Parathyroid adenoma (tissue), 2 donors: ENCODE data around the gene CPLX3.

ENCODE experiments used
- H2AFZ ChIP-seq: fragments of 300-600 bp; sonication (generic); one replicate; pipeline ENCODE4 v1.7.0; 2017; ENCODE audit warnings: antibody characterized with exemption, mild to moderate bottlenecking
- H3K27ac ChIP-seq: fragments of 300-600 bp; sonication (generic); one replicate; pipeline ENCODE4 v1.7.0; 2017
- H3K27me3 ChIP-seq: fragments of 300-600 bp; sonication (generic); one replicate; pipeline ENCODE4 v1.7.0; 2017; ENCODE audit warnings: low read length; ENCODE audit not compliant: control insufficient read depth, insufficient read depth
- H3K36me3 ChIP-seq: fragments of 300-600 bp; sonication (generic); one replicate; pipeline ENCODE4 v1.7.0; 2017; ENCODE audit warnings: low read length; ENCODE audit not compliant: control insufficient read depth, insufficient read depth
- H3K4me1 ChIP-seq: fragments of 300-600 bp; sonication (generic); one replicate; pipeline ENCODE4 v1.7.0; 2017; ENCODE audit warnings: control low read depth
- H3K4me2 ChIP-seq: fragments of 300-600 bp; sonication (generic); one replicate; pipeline ENCODE4 v1.7.0; 2017; ENCODE audit warnings: low read length
- H3K4me3 ChIP-seq: fragments of 300-600 bp; sonication (generic); one replicate; pipeline ENCODE4 v1.7.0; 2017; ENCODE audit warnings: low read depth, low read length
- H3K79me2 ChIP-seq: fragments of 300-600 bp; sonication (generic); one replicate; pipeline ENCODE4 v1.7.0; 2017; ENCODE audit warnings: control low read depth
- H3K9ac ChIP-seq: fragments of 300-600 bp; sonication (generic); one replicate; pipeline ENCODE4 v1.7.0; 2017; ENCODE audit warnings: mild to moderate bottlenecking
- H3K9me3 ChIP-seq: fragments of 300-600 bp; sonication (generic); one replicate; pipeline ENCODE4 v1.7.0; 2017; ENCODE audit warnings: low read length; ENCODE audit not compliant: control insufficient read depth
- CTCF ChIP-seq: fragments of 300-600 bp; sonication (generic); IDR thresholded peaks from one replicate; pipeline ENCODE4 v1.7.0; 2017; ENCODE audit warnings: antibody characterized with exemption, mild to moderate bottlenecking
- donor health status: primary hyperparathyroidism.

The CPLX3 gene

GRCh38 chr15:74792227-74793016 lies 34.0 kb upstream of the CPLX3 start:
- Histone ChIP-seq H3K27ac (no peak overlapping the region), H3K9ac (no peak overlapping the region), H3K4me2 (no peak overlapping the region), H3K4me3 (no peak overlapping the region), H3K4me1 (peaks cover 10% of the 10 kb centered on the region), H3K36me3 (no peaks in the 10 kb centered on the region), H2AFZ (no peak overlapping the region), H3K27me3 (no peaks in the 10 kb centered on the region), H3K79me2 (peaks cover 20% of the 10 kb centered on the region), H3K9me3 (no peaks in the 10 kb centered on the region)
- TF ChIP-seq CTCF: no peak

- Histone ChIP-seq H3K27me3 (no peaks in the 10 kb centered on the region), H3K4me2 (no peak overlapping the region), H3K79me2 (peaks cover 20% of the 10 kb centered on the region), H3K9ac (no peak overlapping the region), H3K27ac (no peak overlapping the region), H3K4me3 (no peak overlapping the region), H2AFZ (no peak overlapping the region), H3K4me1 (peaks cover 9% of the 10 kb centered on the region), H3K9me3 (no peaks in the 10 kb centered on the region), H3K36me3 (no peaks in the 10 kb centered on the region)
- no peak for TF ChIP-seq CTCF
Observed at GRCh38 chr15:74793135-74794028, 33.0 kb upstream of the CPLX3 start.

GRCh38 chr15:74794248-74794969 lies 32.0 kb upstream of the CPLX3 start:
- H3K27me3 ChIP-seq: no peaks in the 10 kb centered on the region
- no peak overlapping the region for H3K4me2 ChIP-seq
- peaks cover 5% of the 10 kb centered on the region for H3K4me1 ChIP-seq
- no peak overlapping the region for H3K27ac ChIP-seq
- no peak for TF ChIP-seq CTCF
- no peak overlapping the region for H2AFZ ChIP-seq
- no peaks in the 10 kb centered on the region for H3K9me3 ChIP-seq
- H3K36me3 ChIP-seq: no peaks in the 10 kb centered on the region
- H3K9ac ChIP-seq: no peak overlapping the region
- H3K4me3 ChIP-seq: no peak overlapping the region
- H3K79me2 ChIP-seq: peaks cover 20% of the 10 kb centered on the region

- H3K9me3 ChIP-seq: no peaks in the 10 kb centered on the region
- H3K27me3 ChIP-seq: no peaks in the 10 kb centered on the region
- H3K36me3 ChIP-seq: no peaks in the 10 kb centered on the region
- H3K27ac ChIP-seq: no peak overlapping the region
- H3K79me2 ChIP-seq: peaks cover 17% of the 10 kb centered on the region
- H2AFZ ChIP-seq: no peak overlapping the region
- no peak for TF ChIP-seq CTCF
- no peak overlapping the region for H3K4me2 ChIP-seq
- H3K4me1 ChIP-seq: peaks cover 2% of the 10 kb centered on the region
- H3K4me3 ChIP-seq: no peak overlapping the region
- no peak overlapping the region for H3K9ac ChIP-seq
Observed at GRCh38 chr15:74794970-74795349, 31.5 kb upstream of the CPLX3 start.
